Endometrial microvascular endothelial cells (primary cell): ENCODE measurements around the gene RASGRP2. TPM values are rescaled to one million over a fixed set of nuclear protein-coding genes. Genes with fewer than 3 reads are reported as not detected.

Experiments used
- in situ Hi-C: cut with HindIII; loops from 2 replicates; pipeline ENCODE4 v1.10.0; 2017; ENCODE audit warnings: low sequenced_read_pairs, low pct_unique_long_range_greater_than_20kb; ENCODE audit errors: inconsistent ontology term
- total RNA-seq: library from RNA; depleted of rRNA; stranded (reverse); fragments of >200 nt; gene quantifications from one replicate; pipeline ENCODE4 v1.2.3, GENCODE V29; 2015; ENCODE audit errors: inconsistent ontology term

The RASGRP2 gene
- total RNA-seq, 1 donor from 2014 or later: 1.3 TPM

DNA sequence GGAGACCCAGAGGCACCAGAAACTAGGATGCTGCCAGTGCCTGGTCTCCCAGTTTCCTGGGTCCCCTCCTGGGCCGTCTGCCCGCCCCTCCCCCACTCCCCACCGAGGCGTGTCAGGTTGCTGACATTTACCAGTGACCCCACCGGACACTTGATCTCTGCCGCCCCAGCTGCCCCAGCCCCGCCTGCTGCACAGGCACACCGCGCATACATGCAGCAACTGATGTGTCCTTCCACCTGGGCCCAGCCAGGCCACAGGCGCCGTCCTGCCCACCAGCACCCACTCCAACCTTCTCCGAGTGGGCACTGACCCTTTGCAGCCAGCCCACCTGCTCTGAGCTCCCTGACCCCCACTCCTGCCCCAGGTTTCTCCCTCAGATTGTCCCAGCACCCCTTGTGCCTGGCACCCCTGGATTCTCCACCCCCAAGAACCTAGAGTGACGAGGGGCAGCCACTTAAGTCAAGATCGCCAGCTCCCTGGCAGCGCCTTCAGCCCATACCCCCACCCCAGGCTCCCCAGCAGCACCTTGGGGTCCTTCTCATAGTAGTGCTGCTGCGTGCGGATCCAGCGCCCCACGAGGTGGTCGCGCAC, 15.3 kb upstream of the RASGRP2 start:
- in situ Hi-C loops: no loop called here

- in situ Hi-C loops: no loop called here
Measured at GRCh38 chr11:64758330-64759079, 14.6 kb upstream of the RASGRP2 start.

DNA sequence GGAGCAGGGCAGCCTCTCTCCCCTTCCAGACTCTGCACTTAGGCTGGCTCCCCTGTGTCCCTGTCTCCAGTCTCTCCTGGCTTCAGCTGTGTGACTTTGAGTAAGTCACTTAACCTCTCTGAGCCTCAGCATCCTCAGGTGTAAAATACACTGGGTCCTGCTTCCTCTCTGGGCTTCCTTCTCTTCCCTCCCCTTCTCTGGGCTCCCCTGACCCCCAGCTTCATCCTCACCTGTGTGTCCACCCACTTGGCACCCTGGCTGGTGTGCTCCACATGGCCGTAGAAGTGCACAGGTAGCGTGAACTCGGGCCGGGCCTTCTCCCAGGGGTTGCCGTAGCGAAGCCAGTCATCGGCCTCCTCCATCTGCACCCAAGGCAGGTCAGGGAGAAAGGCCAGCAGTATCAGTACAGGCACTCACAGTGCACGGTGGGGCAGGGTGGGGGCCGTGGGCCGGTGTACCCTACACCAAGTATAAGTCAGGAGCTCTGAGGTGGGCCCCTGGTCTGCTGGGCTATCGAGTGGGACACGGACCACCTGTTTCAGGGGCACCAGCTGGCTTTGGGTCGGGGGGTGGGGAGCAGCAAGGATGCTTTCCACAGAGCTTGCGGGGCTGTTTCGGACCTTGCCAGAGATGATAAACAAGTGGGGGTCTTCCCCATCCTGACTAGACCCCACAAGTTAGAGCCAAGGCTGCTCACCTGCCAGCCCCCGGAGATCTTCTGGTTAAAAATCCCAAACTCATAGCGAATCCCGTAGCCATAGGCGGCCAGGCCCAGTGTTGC, 13.8 kb upstream of the RASGRP2 start:
- in situ Hi-C loops: no loop called here

GRCh38 chr11:64755681-64756361, 11.9 kb upstream of the RASGRP2 start:
- in situ Hi-C loops: no loop called here

DNA sequence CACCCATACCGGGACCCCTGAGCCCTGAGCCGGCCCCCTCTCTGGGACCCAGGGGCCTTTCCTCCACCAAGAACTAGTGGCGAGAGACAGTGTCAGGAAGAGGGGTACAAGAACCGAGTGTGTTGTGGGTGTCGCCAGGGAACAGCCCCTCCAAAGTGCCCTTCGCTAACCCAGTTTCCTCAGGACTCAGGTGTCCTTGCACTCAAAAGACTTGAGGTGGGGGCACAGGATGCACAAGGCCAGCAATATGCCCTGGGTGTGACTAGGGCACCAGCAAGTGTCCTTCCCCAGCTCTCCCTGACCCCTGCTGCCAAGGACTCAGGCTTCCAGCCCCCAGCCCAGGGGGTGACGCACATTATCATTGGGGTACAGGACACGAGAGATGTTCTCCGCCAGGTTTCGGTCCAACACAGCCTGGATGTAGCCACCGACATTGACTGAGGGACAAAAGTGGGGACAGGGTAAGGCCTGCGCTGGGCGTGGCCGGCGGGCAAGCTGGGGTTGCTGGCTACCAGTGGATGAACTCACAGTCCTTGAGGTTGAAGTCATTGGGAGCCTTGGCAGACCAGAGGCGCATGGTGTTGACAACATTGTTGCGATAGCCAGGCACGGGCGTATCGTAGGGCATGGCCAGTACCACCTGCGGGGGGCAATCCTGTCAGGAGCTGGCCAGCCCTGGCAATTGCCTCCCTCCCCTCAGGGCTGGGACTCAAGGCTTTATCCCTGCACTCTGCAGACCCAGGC, 11.1 kb upstream of the RASGRP2 start:
- in situ Hi-C loops: no loop called here

- in situ Hi-C loops: no loop called here
Measured at GRCh38 chr11:64754124-64754918, 10.4 kb upstream of the RASGRP2 start.

- in situ Hi-C loops: no loop called here
Measured at GRCh38 chr11:64753380-64754123, 9.6 kb upstream of the RASGRP2 start.

- in situ Hi-C loops: no loop called here
Measured at GRCh38 chr11:64753019-64753379, 9.1 kb upstream of the RASGRP2 start.

DNA sequence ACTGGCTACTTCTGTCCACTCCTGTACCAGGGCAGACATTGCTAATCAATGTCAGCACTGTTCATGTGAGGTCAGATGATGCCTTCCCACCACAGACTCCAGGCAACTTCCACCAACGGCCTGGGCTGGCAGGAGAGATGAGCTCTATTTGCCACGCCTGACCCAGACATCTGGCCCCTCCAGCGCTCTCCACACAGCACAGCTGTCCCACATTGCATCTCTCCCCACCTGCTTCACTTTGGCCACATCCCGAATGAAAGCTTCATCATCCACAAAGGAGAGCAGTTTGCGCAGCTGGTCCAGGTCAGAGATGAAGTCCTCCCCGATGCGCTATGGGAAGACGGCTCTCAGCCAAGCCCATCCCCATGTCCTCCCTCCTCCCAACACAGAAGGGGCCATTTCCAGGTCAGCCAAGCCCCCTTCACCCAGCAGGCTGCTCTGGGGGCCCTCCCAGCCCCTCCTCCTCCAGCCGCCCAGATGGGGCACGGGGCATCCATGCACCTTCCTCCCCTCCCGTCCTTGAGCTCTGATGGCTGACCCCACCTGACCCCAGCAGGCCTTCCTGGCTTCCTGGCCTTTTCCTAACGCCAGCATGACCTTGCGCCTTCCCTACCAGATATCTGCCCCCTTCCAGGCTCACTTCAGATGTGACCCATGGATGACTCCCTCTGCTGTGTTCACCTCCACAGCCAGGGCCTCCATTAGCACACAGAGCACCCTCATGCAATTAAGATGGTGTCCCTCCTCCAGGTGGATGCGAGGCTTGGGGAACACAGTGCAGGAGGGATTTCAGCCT, 8.4 kb upstream of the RASGRP2 start:
- in situ Hi-C loops: no loop called here

GRCh38 chr11:64751580-64751979, 7.6 kb upstream of the RASGRP2 start:
- in situ Hi-C loops: no loop called here

DNA sequence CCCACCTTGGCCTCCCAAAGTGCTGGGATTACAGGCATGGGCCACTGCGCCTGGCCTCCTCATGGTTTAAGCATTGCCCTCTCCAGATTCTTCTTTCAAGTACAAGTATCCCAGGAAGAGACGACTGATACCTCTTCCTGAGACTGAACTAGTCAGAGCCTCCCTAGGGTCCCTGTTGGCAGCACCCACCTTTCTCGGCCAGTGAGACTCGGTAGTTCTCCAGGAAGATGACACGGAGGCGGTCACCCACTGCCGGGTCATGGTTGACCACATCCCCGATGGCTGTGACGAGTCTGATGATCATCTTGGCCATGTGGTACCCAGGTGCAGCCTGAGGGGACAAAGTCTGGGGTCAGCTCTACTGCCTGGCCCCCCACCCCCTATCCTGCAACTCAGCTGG, 7.2 kb upstream of the RASGRP2 start:
- in situ Hi-C loops: no loop called here

DNA sequence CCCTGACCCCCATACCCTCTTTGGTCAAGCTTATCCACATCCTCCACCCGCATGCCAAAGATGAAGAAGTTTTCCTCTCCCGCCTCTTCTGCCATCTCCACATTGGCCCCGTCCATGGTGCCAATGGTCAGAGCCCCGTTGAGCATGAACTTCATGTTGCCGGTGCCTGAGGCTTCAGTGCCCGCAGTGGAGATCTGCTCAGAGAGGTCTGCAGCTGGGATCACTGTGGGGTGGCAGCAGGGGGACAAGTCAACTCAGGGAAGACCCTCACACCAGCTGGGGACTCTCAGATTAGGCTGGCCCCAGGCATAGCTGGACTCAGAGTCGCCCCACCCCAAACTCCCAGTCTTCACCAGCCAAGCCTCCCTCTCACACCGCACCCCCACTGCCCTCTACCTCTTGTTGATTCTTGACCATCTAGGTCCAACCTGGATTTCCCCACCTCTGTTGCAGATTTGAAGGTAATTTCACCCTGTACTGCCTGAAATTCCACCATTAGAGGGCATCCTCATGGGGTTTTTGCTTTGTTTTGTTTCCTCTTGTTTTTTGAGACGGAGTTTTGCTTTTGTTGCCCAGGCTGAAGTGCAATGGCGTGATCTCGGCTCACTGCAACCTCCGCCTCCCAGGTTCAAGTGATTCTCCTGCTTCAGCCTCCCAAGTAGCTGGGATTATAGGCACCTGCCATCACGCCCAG, 6.6 kb upstream of the RASGRP2 start:
- in situ Hi-C loops: no loop called here

DNA sequence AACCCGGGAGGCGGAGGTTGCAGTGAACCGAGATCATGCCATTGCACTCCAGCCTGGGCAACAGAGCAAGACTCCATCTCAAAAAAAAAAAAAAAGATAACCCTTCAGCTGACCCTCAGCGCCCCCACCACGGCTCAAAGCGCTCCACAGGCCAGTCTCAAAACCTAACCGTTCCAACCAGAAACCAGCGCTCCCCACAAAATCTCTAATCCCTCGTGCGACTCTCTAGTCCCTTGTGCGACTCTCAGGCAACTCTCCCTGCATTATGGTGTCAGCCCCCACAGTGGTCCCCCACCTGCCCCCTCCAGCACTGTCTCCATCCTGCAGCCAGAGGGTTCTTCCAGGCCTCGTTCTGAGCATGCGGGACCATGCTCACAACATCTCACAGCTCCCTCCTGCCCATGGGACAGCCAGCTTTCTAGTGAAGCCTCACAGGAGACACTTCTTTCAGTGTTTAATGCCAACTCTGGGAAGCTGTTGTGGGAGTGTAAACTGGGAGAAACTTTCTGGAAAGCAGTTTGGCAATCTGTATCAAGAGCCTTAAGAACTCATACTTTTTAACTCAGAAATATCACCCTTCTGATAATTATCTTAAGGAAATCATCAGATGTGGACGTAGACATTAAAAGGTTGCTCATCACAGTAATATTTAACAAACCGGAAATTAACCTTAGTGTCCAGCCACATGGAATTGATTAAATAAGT, 4.2 kb upstream of the RASGRP2 start:
- in situ Hi-C loops: no loop called here

GRCh38 chr11:64746486-64746885, 2.5 kb upstream of the RASGRP2 start:
- in situ Hi-C loops: no loop called here

- in situ Hi-C loops: no loop called here
Measured at GRCh38 chr11:64745521-64746328, 1.8 kb upstream of the RASGRP2 start.
